CD4-positive, alpha-beta T cell treated with Interleukin-1 beta for 1 hour (primary cell): Measurements from ENCODE around the gene MRPS7.
"Not testable (repeated sequence)": the region's sequence is repeated elsewhere in the genome, so short reads cannot be mapped to it uniquely, and the experiment has no call there.

Experiments
- DNase-seq, 2 donors: peaks; one replicate each; pipeline ENCODE4 v3.0.0-alpha.2; 2020 to 2022

Gene MRPS7

DNA sequence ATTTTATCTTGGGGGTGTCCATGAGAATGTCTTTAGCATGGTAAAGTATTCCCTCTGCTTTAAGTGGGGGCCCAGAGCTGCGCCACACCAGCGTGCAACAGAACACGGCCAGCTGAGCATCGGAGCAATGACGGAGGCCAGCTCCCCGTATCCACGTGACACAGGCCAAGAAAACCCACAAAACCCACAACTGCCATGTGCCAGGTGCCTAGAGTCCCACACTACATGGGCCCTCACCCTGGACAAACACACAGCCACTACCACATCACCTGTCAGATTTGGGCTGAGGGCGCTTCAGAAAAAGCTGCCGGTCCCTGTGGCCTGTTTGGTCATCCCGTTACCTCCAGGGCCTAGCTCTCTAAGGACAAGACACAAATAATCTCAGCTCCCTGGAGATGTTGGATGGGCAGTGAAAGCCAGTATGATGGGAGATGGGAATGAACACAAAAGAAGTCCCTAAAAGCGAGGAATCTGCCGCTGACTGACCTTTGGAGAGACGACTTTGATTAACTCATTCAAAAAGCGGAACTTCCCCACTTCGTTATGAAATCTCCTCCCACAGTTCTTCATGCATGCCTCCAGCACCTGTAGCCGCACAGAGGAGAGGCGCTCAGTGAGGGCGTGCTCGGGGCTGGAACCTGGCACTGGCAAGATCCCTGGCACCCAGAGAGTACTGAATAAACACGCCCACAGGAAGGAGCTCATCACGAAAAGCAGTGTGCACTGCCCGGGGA lies 17.4 kb upstream of the MRPS7 start:
- peak; percentile 14 to 38 for DNase-seq

DNA sequence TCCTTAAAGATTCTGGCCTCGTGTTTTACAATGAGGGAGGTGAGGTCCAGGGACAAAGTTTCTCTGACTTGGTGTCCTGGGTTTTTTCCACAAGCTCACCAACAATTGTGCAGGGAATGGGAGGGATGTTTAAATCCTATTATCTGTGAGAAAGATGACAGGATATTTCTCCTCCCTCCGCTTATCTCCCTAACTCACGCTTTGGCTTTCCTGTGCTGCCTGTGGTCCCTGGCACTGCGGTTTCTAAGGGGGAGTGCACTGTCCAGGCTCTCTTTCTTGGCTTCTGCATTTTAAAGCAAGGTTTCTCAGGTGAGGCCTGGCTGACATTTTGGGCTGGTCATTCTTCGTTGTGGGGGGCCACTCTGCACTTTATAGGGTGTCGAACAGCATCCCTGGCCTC lies 16.7 kb upstream of the MRPS7 start:
- DNase-seq = no peak

DNA sequence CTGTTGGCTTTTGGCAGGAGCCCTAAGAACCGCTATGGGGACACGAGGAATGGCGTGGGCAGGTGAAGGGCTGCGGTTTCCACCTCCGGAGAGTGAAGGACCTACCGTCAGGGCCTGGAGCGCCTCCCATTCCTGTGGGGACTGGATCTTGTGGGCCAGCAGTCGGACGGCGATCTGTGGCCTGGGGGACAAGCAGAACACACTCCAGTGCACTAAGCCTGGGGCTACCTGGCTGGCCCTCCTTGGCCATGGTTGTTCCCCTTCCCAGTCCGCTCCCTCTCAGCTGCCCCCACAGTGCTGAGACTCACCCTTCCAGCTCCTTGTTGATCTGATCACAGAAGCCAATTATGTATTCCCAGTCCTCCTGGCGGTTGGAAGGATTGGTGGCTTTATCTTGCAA lies 15.3 kb upstream of the MRPS7 start:
- DNase-seq = no peak

DNA sequence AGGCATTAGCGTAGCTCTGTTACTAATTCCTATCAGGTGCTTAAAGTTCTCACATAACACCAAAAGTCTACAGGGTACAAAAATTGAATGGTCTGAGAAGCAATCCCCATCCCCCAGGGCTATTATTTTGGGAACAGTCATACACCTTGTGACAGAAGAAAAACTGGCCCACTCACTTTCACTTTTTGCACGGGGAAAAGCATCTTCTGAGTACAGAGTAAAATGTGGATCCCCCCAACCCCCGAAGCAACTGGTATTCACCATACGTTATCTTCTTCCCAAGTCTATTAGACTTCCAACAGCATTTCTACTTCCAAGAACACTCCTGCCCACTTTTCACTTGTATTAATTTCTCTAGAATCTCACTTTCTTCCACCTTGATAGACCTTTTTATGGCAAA lies 12.1 kb upstream of the MRPS7 start:
- no peak for DNase-seq

DNA sequence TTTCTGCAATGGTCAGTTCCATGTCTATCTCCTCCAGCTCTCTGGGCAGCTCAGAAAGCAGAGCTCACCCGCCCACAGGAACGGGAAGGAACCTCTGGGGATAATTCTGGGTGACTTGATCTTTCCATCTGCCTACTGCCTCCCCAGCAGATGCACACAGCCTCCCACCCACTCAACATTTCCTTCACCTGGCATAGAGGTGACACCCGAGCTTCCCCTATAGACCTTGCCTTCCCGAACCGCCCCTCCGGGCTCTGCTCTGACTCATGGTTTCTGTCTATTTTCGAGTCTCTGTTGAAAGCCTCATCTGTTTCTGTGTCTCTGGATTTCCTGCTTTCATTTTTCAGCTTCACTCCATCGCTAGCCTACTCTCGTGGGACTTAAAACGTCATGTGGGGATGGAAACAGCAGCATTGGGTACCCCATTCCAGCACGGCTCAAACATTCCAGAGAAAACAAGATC lies 11.6 kb upstream of the MRPS7 start:
- DNase-seq = peak; percentile 31 to 53

DNA sequence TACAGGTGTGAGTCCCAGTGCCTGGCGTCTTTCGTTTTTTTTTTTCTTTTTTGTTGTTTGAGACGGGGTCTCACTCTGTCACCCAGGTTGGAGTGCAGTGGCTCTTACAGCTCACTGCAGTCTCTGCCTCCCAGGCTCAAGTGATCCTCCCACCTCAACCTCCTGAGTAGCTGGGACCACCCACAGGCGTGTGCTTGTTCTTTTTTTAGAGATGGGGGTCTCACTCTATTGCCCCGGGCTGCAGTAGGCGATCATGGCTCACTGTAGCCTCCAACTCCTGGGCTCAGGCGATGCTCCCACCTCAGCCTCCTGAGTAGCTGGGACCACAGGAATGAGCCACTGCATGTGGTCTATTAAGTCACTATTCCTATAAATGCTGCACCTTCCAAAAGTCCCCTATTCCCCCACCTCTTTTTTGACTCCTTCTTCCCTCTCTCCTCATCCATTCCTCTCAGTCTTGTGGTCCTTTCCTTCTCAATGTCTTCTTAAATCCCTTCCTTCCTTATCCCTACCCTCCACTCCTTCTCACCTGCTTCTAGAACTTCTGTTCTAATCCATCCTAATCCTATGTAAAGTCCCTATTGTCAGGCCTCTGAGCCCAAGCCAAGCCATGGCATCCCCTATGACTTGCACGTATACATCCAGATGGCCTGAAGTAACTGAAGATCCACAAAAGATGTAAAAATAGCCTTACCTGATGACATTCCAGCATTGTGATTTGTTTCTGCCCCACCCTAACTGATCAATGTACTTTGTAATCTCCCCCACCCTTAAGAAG lies 9.5 kb upstream of the MRPS7 start:
- DNase-seq = no peak

DNA sequence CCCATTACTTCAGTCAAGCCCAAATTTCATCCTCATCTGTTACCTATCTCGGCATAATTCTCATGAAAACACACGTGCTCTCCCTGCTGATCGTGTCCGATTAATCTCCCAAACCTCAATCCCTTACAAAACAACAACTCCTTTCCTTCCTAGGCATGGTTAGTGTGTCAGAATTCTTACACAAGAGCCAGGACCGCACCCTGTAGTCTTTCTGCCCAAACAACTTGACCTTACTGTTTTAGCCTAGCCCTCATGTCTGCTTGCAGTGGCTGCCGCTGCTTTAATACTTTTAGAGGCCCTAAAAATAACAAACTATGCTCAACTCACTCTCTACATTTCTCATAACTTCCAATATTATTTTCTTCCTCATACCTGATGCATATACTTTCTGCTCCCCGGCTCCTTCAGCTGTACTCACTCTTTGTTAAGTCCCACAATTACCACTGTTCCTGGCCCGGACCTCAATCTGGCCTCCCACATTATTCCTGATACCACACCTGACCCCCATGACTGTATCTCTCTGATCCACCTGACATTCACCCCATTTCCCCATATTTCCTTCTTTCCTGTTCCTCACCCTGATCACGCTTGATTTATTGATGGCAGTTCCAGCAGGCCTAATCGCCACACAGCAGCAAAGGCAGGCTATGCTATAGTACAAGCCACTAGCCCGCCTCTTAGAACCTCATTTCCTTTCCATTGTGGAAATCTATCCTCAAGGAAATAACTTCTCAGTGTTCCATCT lies 5.6 kb upstream of the MRPS7 start:
- not testable (repeated sequence) for DNase-seq

DNA sequence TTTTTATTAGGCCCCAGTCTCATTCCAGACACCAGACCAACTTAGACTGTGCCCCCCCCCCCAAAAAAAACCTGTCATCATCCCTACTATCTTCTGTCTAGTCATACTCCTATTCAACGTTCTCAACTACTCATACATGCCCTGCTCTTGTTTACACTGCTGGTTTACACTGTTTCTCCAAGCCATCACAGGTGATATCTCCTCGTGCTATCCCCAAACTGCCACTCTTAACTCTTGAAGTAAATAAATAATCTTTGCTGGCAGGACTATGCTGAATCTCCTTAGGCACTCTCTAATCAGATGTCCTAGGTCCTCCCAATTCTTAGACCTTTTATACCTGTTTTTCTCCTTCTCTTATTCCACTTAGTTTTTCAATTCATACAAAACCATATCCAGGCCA lies 4.5 kb upstream of the MRPS7 start:
- DNase-seq = not testable (repeated sequence)

DNA sequence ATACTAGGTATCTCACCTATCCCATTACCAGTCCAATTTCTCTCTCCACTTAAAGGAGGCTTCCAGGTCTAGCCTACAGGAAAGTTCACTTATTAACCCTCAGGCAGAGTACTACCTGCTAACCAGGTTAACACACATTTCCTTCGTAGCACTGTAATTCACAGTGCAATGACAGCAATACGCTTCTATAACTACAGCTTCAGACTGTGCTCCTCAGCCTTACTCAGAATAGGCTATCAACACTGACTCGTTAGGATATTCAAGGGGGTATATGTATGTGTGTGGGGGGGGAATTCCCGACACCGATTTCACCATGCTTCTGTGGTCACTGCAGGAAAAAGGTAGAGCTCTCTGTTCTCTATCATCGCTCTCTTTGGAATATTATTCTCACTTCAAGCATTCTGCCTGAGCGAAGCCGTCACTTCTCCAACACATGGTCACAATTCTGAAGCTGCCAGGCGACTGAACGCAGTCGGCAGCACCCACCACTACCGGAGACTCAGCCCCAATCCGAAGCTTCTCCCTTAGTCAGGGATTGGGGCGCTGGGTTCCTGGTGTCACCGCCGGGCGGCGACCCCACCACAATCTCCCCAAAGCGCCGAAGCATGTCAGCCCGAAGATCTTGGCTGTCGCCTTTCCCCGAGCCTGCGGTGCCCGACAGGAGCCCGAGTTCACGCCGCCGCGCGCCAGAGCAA lies 891 bp upstream of the MRPS7 start:
- DNase-seq = peak; percentile 50 to 61

DNA sequence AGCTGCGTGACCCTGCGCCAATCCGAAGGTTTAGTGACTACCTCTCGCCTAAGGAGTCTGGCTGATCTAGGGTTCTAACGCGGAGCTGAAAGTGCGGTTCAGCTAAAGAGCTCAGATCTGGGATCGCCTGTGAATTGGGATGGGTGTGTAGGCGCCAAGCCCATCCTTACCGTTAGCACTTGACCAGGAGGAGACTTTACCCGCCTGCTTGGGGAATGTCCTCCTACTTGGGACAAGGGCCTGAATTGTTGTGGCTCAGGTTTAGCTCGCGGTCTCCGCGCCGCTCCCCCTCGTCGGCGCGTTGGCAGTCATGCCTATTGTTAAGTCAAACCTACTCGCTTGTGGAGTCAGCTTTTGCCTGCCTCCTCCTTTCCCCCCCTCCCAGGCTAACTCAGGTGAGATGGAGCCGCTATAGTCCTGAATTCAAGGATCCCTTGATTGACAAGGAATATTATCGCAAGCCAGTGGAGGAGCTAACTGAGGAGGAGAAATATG lies 480 bp downstream of the MRPS7 start:
- no peak for DNase-seq

DNA sequence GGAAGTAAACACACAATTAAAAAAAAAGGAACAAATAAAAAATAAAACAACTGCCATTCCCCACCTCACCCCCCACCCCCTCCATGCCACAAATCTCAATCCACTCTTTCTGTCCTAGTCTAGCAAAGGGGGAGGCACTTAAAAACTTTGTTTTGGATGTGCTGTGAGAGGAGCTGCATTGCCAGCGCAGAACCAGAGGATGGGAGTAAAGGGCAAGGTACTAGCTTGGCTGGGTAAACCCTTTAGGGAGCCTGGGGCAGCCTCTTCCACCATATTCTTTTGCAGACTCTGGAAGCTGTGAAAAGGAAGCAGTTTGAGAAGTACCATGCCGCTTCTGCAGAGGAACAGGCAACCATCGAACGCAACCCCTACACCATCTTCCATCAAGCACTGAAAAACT lies 1.4 kb downstream of the MRPS7 start:
- no peak for DNase-seq

DNA sequence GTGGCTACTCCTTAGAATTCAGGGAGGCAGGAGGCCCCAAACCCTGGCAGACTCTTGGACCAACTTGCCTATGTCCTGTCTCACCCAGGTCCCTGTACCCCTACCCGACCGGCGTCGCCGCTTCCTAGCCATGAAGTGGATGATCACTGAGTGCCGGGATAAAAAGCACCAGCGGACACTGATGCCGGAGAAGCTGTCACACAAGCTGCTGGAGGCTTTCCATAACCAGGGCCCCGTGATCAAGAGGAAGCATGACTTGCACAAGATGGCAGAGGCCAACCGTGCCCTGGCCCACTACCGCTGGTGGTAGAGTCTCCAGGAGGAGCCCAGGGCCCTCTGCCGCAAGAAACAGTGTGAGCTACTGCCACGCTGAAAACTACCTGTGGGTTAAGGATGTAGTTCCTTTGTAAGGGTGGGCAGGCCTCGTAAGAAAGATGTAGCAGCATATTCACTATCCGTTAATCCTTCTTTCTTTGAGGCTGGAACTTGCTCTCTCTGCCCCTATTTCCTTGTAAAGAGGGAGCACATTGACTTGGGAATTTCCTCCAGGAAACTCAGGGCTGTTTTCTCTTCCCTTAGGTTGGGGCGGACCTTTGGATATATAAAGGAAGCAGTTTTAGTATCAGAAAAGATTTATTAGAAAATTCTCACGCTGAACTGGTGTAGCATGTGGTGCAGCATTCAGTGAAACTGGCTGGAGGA lies 4.1 kb downstream of the MRPS7 start:
- DNase-seq = no peak

DNA sequence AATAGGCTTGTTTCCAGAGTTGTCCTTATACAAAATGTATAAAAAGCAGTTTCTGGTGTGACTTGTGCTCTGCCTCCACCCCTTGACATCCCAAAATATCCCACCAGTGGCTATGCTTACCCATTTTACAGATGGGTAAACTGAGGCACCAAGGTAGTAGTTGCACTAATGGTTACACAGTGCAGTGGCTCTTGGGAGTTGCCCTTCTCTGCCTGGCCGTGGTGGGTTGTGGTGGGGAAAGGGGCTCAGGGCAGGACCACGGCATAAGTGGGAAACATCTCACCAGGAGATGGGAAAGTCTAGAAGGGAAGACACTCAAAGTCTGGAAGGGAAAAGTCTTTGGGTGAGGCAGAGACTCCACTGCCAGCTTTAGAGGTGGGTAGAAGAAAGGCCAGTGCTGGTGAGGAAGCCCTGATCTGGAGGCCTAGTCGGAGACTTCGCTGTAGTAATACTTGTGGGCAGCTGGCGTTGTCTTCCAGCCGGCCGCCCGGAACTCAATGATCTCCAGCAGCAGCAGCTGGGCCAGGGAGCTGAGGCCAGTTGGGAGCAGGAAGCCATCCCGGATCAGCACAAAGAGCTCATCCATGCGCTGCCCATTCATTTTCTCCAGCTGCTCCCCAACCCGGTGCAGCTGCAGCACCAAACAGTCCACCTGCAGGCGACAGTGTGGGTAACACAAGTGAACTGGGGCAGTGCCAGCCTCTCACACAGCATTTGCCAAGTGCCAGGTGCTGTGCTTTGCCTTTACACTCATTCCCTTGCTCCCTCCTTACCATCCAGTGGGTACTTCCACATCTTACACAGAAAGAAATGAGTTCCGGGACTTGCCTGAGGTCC lies 4.9 kb downstream of the MRPS7 start:
- no peak for DNase-seq

DNA sequence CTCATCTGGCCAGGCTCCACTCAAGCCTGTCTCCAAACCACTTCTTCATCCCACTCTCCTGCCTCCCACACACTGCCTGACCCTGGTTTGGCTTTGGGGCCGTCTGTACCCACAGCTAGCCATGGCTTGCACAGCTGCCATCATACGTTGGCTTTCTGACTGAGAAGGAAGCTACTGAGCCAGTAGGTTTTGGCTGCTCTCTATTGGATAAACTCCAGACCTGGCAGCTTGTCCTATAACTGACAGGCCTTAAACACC lies 5.4 kb downstream of the MRPS7 start:
- no peak for DNase-seq

DNA sequence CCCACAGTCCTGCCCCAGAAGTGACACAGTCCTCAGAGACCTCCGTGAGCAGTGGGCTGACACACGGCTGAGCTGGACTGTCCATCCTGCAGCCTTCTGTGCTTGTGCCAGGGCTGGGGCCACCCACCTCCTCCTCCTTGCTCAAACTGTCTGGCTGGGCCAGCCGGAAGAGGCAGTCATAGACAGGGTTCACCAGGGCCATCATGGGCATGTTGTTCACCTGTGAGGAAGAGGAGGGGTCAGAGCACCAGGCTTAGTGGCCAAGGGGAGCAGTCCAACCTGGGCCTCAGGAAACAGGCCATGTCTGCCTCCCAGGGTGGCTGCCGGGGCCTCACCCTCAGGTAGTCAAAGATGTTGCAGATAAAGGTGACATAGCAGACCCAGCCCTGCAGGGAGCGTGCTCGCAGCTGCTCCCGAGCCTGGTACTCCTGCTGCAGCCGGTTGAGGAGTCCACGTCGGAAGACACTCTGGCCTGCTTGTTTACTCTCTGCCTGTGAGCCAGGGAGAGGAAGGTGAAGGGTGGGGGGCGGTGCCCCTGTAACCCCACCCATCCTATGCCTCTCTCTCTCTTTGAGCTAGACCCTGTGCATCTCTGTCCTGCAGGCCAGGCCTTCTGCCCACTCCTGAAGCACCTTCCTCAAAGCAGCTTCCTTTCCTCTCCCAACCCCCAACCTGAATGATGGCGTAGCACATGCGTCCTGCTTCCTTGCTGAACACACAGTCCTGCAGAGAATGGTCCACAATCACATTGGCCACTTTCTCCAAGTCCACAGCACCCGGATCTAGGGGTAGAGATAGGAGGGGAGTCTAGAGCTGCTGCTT lies 5.9 kb downstream of the MRPS7 start:
- DNase-seq = no peak

DNA sequence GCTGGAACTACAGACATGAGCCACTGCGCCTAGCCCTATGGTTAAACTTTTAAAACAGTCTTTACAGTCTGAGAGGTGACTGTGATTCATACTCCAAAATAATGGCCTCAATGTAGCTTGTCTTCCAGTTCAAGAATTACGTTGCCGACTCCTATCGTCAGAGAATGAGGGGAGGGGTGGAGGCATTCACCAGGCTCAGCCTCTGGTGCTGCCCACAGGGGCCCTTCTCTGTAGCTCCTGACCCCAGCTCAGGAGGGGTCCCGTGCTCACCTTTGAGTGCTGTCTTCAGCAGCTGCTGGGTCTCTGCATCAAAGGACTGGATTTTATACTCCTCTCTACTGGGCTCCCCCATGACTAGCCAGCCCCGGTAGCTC lies 8.2 kb downstream of the MRPS7 start:
- no peak for DNase-seq

DNA sequence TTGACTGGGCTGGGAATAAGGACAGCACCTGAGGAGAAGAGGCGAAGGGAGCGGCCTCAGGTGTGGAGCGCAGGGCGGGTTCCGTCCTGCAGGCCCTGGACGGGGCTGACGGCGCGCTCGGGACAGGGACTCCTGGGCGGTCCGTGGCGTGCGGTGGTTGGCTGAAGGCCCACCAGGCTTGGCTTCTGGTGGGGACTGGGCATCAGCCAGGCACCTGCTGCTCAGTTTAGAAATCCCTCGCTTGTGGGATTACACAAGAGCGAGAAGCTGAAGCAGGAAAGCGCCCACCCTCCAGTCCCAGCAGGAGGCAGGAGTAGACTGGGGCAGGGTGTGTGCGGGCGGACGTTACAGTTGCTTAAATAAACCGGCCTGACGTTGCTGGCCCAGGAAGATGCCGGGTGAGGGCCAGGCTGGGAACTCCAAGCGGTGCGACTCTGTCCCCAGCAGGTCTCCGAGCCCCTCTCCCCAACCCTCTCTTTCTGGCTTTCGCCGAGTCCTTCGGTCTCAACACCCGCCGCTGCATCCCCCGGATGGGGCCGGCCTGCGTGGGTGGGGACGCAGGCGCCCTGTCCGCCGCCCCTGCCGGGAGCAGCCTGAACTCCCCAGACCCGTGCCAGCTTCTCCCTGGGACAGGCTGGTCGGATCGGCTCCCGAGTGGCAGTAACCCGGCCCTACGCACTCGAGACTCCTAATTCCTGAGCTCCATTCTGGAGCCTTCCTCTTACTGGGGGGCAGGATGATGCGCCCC lies 8.7 kb downstream of the MRPS7 start:
- DNase-seq = peak; percentile 49 to 52

DNA sequence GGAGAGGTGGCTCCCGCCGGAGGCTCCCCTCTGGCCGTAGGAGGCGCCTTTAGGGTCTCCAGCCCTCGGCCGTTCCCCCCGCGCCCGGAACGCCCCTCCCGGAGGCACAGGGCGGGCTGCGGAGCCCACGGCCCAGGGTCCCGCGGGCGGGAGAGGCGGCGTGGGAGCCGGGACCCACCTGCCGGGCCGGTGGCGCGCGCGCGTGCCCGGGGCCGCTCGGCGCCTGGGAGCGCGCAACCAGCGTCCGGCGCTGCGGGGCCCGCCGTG lies 9.2 kb downstream of the MRPS7 start, which contains the start of gene MIF4GD:
MIF4GD (minus strand) TSS at position 266 of the 267 bp plus-strand sequence. CDS start 1,036 bp downstream, outside the sequence.
- DNase-seq = no peak

DNA sequence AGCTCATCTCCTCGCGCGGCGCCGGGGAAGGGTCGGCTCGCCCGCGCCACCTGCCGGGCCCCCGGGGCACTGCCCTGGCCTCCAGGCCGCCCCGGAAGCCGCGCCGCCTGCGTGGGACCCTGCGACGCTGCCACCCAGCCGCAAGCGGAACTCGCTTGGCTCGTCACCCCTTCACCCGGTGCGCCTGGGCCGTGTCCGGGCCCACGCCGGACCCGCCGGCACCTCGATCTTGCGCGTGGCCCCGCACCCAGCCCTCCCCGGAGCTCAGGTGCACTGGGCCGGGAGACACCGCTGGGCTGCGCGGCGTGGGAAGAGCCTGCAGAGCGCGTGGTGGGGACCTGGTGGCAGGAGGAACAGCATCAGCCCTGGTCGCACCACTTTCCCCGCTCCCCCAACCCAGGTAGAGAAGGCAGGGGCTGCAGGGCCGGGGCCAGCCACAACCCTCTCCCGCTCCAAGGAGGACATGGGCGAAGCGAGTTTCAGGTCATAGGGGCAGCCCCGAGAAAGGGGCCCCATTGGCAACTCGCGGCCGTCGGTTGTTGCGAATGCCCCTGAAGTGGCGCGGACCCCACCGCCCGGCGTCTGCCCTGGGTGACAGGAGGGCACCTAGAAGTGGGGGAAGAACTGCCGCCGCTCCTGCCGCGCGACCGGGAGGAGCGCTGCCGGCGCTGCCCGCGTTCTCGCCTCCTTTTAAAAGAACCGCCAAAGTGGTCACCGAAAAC lies 9.7 kb downstream of the MRPS7 start:
- DNase-seq = peak; percentile 89 to 90
